IPS-18c (cell line): ENCODE measurements around the gene VAV2.

ENCODE experiments used
- H3K4me3 ChIP-seq: 2 replicates; pipeline ENCODE4 v1.7.0; 2013; ENCODE audit warnings: low read depth, mild to moderate bottlenecking, low read length, moderate library complexity; ENCODE audit not compliant: insufficient read depth
- H3K9me3 ChIP-seq: one replicate; pipeline ENCODE4 v1.6.1; 2013; ENCODE audit warnings: mild to moderate bottlenecking, low read length, moderate library complexity; ENCODE audit not compliant: control insufficient read depth, insufficient read depth

VAV2 gene

DNA sequence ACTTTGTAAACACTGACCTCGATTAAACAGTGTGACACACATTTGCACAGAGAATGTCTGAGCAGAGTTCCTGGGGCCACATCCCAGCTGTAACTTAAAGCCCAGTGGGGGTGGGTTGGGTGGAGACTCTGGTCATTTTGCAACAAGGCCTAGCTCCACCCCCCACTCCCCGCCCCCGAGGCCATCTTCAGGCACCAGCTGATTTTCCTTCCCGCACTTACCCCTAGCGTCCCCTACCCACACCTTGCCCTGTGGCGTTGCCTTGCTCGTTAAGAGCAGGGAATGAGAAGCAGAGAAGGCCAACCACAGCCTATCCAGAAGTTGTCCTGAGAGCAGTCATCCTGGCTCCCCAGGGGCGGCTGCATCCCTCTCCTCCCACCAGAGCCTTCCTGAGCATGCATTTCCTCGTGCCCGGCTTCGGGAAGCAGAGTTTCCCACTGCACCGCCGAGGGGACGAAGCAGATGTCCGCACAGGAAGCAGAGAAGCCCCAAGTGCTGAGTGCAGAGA, 152.2 kb downstream of the VAV2 start:
- Histone ChIP-seq H3K4me3 (0 out of 2 replicates have a peak overlapping the region, but pooled peaks have one; percentile 9), H3K9me3 (no peaks in the 10 kb centered on the region)

DNA sequence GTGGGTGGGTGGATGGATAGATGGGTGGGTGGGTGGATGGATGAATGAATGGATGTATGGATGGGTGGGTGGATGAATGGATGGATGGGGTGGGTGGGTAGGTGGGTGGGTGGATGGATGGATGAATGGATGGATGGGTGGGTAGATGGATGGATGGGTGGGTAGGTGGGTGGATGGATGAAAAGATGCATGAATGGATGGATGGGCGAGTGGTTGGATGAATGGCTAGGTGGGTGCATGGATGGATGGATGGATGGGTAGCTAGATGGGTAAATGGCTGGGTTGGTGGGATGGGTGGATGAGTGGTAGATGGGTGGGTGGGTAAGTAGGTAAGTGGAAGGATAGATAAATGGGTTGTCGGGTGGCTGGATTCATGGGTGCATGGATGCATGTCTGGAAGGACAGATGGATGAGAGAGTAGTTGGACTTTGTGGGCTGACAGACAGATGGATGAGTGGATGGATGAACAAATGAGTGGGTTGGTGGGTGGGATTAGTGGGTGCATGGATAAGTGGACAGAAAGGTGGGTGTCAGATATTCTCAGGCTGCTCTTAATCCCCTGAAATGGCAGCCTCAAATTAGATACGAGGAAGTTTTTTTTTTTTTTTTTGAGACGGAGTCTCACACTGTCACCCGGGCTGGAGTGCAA, 153.1 kb downstream of the VAV2 start:
- Histone ChIP-seq H3K4me3 (no peak overlapping the region), H3K9me3 (no peaks in the 10 kb centered on the region)

DNA sequence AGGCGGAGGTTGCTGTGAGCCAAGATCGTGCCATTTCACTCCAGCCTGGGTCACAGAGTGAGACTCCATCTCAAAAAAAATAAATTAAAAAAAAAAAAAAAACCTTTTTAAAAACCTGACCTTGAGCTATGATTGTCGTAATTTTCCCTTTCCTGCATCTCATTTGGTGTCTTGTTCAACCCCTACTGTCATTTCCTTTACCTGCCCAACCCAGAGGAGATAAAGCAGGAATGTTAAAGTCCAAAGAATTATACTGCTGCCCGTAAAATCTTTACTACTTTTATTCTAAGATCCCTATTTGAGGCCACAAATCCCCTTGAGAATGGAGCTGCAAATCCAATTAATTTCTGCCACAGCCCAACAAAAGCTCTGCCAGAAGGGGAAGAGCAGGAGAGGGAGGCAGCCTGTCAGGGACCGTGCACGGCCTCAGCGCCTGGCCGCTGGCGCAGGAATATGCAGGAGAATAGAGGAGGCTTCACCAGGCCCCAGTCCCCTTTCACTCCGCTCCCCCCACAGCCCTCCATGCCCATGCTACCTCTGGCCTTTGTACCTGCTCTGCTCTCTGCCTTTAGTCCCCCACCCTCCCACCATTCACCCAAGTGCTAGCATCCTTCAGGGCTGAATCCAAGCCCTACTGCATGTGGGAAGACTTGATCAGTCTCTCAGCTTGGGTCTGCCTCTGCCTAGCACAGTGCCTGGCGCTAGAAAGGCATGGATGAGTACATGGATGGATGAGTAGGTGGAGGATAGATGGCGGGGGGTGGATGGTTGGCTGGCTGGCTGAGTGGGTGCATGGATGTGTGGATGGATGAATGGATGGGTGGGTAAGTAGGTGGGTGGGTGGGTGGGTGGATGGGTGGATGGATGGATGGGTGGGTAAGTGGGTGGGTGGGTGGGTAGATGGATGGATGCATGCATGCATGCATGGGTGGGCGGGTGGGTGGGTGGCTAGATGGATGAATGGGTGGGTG, 154.2 kb downstream of the VAV2 start:
- H3K4me3 ChIP-seq = no peak overlapping the region
- H3K9me3 ChIP-seq = no peaks in the 10 kb centered on the region

DNA sequence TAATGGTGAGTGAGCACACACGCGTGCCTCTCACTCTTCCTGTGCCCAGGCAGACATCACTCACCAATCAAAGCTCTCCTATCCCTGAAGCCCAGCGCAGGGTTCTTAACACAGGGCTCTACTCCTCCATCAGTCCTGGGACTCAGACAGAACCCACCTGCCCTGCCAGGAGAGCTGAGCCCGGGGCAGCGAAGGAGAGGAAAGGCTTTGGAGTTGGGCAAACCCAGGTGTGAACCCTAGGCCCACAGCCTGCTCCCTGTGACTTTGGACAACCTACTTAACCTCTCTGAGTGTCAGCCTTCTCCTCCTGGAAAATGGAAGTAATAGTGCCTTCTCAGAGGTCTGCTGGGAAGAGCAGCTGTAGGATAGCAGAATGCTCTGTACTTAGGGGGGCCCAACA, 155.3 kb downstream of the VAV2 start:
- Histone ChIP-seq H3K4me3 (no peak overlapping the region), H3K9me3 (no peaks in the 10 kb centered on the region)

DNA sequence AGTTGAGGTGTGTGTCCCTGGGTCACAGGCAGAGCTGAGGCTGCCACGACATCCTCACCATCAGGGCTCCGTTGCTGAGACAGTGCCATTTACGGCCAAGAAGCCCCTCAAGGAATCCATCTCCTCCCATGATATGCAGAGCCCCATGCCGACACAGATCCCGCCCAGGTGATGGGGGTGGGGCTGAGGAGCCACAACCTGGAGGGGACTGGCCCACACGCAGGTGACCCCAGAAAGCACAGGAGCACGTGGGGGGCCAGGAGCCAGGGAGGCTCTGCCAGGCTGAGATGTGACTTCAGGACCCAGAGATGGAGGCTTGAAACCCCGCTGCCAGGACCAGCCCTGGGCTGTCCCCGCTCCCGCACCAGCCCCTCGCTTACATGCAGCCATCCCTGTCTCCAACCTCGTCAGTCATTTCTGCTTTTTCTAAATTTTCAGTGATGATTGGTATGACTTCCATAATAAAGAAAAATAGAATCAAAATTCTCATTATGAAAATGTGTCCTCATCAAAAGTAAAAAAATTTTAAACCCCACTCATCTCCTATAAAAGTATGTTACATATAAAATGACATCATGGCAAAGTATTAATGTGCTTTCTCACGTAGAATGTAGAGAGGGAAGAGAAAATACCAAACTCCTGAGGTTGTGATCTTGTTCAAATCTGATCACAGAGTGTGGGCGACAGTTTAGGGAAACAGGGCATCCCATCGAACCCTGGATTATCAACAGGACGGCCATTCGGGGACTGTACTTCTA, 155.9 kb downstream of the VAV2 start:
- no peak overlapping the region for H3K4me3 ChIP-seq

DNA sequence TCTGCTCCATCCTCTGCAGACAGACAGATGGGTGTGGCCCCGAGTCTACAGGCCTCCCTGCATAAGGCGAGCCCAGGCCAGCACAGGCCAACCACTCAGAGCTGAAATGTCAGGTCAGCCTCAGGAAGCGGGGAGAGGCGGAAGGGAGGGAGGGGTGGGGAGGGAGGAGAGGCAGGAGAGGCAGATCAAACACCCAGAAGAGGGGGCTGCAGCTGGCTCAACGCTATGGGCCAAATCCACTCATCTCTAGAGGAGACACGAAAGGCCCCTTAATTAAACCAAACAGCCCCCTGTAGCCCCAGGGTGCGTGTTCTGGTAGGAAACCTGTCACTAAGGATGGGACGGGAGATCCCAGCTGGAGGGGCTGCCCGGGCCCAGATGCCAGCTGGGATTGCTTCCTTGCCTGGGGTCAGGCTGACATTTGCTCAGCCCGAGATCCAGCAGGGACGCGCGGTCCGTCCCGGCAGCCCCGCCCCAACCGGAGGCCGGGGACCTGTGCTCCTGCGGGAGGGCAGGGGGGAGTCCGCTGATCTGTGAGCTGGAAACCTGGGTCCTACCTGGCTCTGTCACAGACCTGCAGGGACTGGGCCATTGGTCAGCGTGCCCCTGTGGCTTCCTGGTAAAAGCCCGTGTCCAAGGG, 156.7 kb downstream of the VAV2 start:
- Histone ChIP-seq H3K4me3 (no peak overlapping the region), H3K9me3 (no peaks in the 10 kb centered on the region)

More for the DNA sequence above, 155.9 kb downstream of the VAV2 start:
- no peaks in the 10 kb centered on the region for H3K9me3 ChIP-seq

DNA sequence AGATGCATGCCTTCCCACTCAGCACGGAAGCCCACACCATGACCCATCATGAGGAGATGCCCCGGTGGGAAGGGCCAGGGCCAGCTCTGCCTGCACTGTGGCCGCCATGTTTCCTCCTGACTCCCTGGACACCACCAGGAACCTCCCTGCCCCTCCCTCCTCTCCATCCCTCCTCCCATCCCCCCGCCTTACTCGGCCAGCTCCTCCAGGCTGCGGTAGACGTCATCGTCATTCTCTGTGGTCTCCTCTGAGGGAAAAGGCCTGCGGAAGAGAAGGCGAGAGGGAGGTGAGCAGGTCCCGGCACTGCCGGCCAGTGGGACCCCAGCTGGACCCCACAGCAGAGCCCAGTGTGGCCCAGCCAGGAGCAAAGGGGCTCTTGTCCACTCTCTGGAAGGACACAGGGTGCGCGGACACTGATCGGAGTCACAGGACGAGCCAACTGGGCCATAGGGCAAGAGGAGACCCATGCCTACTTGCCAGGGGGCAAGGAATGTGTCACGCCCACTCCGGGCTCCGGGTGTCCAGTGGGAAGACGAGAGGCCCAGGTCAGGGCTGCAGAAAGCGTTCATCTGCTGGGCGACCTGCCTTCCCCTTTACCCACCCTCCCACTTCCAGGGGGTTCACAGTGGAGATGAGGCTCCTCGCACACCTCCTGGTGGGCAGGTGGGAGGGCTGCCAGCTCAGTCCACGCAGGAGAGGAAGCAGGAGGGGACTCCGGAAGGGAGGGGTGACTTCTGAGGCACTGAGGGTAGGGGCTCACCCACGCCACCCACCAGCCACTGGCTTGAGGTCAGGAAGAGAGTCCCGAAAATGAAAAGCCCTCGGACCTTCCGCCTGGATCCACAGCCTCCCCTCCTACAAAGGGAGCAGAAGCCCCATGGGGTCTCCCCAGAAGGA, 157.8 kb downstream of the VAV2 start:
- Histone ChIP-seq H3K4me3 (no peak overlapping the region), H3K9me3 (no peaks in the 10 kb centered on the region)

DNA sequence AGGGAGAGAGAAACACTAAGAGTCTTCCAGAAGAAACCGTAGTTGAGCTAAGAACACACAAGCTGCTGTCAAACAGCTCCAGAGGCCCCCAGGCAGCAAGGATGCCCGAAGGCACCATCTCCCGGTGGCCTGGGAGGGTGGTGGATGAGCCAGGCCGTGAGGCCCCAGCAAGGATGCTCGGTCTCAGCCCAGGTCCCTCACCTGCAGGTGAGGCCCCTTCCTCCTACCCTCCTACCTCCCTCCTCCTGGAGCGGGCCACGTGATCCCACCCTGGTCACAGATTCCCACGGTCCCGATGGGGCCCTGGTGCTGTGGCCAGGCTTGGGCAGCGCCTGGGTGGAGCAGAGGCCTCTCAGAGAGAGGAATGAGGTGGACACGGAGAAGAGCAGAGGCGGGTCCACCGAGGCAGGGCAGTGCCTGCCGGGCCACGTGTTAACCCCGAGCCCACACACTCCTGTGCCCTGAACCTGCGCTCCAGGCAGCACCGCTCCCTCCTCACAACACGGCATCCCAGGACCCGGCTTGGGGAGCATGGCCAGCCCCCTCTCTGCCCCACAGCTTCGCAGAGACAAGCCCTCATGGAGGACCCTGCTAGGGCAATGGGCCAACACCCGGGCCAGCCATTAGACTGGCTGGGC, 158.6 kb downstream of the VAV2 start:
- H3K9me3 ChIP-seq = no peaks in the 10 kb centered on the region
- no peak overlapping the region for H3K4me3 ChIP-seq

DNA sequence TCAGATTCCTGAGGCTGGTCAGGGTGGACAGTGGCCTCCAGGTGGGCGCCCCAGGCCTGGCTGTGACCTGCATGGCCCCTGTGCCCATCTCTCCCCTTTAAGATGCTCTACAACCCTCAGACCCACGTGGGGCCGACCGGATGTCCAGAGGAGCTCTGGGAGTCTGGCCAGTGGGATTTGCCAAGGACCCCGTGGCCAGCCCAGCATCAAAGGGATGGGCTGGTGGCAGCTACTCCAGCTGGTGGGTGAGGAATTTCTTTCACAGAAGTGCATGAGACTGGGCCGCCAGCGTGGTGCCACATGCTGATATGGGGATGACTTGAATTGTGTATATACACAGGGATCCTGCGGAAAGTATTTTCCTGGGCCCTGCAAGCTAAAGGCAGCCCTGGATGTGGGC, 159.2 kb downstream of the VAV2 start:
- H3K4me3 ChIP-seq = no peak overlapping the region
- no peaks in the 10 kb centered on the region for H3K9me3 ChIP-seq

DNA sequence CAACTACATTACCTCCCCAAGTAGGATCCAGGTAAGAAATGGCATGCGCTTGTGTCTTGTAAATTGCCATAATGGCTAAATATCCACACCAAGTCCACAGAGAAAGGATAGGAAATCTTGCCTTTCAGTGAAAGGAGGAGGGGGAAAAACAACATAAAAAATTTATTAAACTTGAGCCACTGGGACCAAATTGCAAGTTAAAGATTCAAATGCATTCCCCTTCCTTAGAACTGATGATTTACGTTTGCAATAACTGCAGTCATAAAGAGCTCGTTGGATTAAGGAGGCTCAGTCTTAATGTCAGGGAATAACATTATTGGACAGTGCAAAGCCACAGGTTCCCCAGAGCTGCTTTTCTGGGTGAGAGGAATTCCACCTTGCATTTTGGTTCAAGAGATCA, 161.4 kb downstream of the VAV2 start:
- H3K9me3 ChIP-seq = no peaks in the 10 kb centered on the region
- no peak overlapping the region for H3K4me3 ChIP-seq

DNA sequence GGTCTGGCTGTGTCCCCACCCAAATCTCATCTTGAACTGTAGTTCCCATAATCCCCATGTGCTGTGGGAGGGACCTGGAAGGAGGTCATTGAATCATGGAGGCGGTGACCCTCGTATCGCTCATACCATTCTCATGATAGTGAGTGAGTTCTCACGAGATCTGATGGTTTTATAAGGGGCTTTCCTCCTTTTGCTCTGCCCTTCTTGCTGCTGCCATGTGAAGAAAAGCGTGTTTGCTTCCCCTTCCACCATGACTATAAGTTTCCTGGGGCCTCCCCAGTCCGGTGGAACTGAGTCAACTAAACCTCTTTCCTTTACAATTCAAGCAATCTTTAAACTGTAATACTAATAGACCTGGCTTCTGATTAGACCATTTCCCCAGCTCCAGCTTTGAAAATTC, 161.8 kb downstream of the VAV2 start:
- Histone ChIP-seq H3K4me3 (no peak overlapping the region), H3K9me3 (no peaks in the 10 kb centered on the region)

DNA sequence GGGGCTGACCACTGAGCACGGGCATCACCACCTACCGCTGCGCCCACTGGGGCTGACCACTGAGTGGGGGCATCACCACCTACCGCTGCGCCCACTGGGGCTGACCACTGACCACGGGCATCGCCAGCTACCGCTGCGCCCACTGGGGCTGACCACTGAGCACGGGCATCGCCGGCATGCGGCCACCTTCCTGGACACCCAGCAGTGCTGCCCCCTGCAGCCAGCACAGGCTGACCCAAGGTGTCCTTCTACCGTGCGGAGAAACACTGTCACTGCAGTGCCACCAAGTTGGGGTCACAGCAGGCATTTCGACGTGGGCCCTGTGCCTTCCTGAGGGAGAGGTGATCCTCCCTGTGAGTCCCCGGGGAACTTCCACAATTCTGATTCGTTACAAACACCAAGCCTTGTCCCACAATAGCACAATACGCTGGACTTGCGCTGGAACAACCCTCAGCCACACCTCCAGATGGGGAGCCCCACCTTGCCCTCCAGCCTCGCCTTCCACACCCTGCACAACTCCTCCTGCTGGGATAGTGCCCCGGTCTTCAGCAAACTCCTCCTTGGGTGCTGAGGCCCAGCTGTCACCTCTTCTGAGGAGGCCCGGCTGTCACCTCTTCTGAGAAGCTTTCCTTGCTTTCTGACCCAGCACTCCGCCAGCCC, 163.7 kb downstream of the VAV2 start:
- Histone ChIP-seq H3K4me3 (no peak overlapping the region), H3K9me3 (no peaks in the 10 kb centered on the region)

DNA sequence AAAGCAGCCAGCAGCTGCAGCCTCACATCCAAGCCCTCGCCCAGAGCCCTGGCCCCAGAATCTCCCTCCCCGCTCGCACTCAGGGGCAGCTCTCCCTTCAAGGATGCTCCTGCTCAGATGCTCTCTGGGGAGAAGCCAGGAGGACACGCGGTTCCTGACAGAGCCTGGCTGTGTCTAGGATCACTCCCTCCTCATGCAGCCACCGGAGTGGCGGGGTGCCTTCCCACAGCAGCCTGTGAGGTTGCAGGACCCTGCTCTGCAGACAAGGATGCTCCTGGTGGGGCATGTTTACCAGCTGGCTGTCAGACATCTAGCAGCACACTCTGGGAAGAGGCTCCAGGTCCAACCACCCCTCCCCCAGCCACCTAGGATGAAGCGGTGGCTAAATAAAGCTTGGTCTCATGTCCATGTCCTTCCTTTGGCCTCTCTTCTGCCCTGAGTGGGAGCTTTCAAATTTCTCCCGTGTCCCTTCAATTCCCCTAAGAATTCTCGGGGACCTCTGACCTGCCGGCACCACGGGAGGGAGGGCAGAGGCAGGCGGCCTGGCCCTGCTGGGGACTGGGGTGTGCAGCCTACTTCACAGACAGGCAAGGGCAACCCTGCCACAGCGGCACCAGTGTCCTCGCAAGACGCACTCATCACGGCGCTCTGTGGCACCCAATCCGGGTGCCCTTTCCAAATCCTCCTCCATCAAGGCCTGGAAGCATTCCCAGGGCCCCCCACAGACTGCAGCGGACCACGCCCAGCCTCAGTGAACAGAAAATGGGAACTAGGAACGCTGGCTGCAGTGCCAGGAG, 165.6 kb downstream of the VAV2 start:
- Histone ChIP-seq H3K9me3 (no peaks in the 10 kb centered on the region), H3K4me3 (no peak overlapping the region)

DNA sequence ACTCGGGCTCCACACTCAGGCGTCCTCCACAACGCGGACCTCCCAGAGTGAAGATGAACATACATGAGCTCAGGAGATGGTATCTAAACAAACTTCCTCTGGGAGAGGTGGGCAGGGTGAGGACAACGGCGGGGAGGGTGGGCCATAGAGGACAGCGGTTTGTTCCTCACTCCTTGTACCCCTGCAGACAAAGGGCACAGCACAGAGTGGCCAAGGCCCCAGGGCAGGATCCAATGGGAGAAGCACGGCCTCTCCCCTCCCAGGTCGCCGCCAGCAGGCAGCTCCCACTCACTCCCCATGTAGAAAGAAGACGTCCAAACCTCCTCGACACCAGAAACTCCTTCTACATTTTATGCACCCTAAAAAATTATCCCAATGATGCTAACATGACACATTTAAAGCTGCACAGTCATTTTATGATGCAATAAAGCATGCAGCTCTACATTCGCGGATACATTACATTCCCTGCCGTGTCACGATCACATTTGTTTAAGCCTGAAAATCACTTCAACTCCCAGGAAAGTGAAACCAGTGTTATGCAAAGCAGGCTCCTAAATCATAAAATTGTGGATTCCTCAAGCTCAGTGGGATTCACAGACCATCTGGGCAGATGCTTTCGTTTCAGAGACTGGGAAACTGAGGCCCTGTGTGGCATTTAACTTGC, 166.4 kb downstream of the VAV2 start:
- Histone ChIP-seq H3K9me3 (no peaks in the 10 kb centered on the region), H3K4me3 (no peak overlapping the region)
